GM12891 (cell line): Measurements from ENCODE around the gene PLBD1.

ENCODE experiments used
- PAX5 ChIP-seq: IDR thresholded peaks from 2 replicates; pipeline ENCODE4 v1.6.1; 2011; ENCODE audit warnings: low read length, moderate library complexity, mild to moderate bottlenecking; ENCODE audit not compliant: insufficient read depth, severe bottlenecking
- POLR2A ChIP-seq: IDR thresholded peaks from 2 replicates; pipeline ENCODE4 v1.6.1; 2011; ENCODE audit warnings: low read depth, low read length, control low read depth
- POLR2AphosphoS5 ChIP-seq: IDR thresholded peaks from 2 replicates; pipeline ENCODE4 v1.6.1; 2011; ENCODE audit warnings: low read depth, low read length, control low read depth
- SPI1 ChIP-seq: IDR thresholded peaks from 2 replicates; pipeline ENCODE4 v1.6.1; 2011; ENCODE audit warnings: low read depth, low read length, control low read depth
- TAF1 ChIP-seq: IDR thresholded peaks from 2 replicates; pipeline ENCODE4 v1.6.1; 2011; ENCODE audit warnings: low read depth, low read length, control low read depth

DNA sequence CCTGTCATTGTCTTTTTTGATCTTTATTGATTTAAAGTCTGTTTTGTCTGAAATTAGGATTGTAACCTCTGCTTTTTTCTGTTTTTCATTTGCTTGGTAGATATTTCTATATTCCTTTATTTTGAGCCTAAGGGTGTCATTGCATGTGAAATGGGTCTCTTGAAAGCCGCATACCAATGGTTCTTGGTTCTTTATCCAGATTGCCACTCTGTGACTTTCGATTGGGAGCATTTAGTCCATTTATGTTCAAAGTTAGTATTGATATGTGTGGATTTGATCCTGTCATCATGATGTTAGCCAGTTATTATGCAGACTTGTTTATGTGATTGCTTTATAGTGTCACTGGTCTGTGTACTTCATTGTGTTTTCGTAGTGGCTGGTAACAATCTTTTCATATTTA is 29.8 kb upstream of the PLBD1 start:
- no peak for TF ChIP-seq POLR2A
- no peak for TF ChIP-seq POLR2AphosphoS5
- no peak for TF ChIP-seq TAF1
- no peak for TF ChIP-seq SPI1
- no peak for TF ChIP-seq PAX5
